OCI-LY3 (cell line): ENCODE measurements around the gene POU2AF3.

Experiments
- H2AFZ ChIP-seq: fragments of 200-600, 300-600 bp; shearing (Covaris generic); 2 replicates; pipeline ENCODE4 v1.6.0; 2014; ENCODE audit warnings: antibody characterized with exemption, low read depth, low read length
- H3K27ac ChIP-seq: fragments of 200-600, 300-600 bp; sonication (generic); 2 replicates; pipeline ENCODE4 v1.5.1; 2014; ENCODE audit warnings: mild to moderate bottlenecking, low read length, moderate library complexity, mixed read lengths
- H3K27me3 ChIP-seq: fragments of 200-600, 300-600 bp; sonication (generic); 2 replicates; pipeline ENCODE4 v1.6.1; 2014; ENCODE audit warnings: low read depth, low read length, mixed read lengths
- H3K36me3 ChIP-seq: fragments of 200-600, 300-600 bp; sonication (generic); replicated peaks from 2 replicates; pipeline ENCODE3; 2014; ENCODE audit warnings: low read depth, low read length, mixed read lengths
- H3K4me1 ChIP-seq: fragments of 300-600, 200-600 bp; sonication (generic); 2 replicates; pipeline ENCODE4 v1.6.1; 2014; ENCODE audit warnings: low read length, mixed read lengths
- H3K4me2 ChIP-seq: fragments of 200-600, 300-600 bp; sonication (generic); 2 replicates; pipeline ENCODE4 v1.6.1; 2014; ENCODE audit warnings: low read length, mixed read lengths
- H3K4me3 ChIP-seq: fragments of 300-600, 200-600 bp; sonication (generic); 2 replicates; pipeline ENCODE4 v1.5.1; 2014; ENCODE audit warnings: antibody characterized with exemption, mild to moderate bottlenecking, low read length, moderate library complexity
- H3K79me2 ChIP-seq: fragments of 300-600, 200-600 bp; shearing (Covaris generic); 2 replicates; pipeline ENCODE4 v1.6.1; 2014; ENCODE audit warnings: mild to moderate bottlenecking, low read length, mixed read lengths
- H3K9ac ChIP-seq: fragments of 300-600, 200-600 bp; shearing (Covaris generic); 2 replicates; pipeline ENCODE4 v1.6.0; 2014; ENCODE audit warnings: mild to moderate bottlenecking, low read length, moderate library complexity
- H3K9me3 ChIP-seq: fragments of 200-600, 300-600 bp; shearing (Covaris generic); 2 replicates; pipeline ENCODE4 v1.6.1; 2014; ENCODE audit warnings: low read length, mixed read lengths; ENCODE audit not compliant: insufficient read depth
- H4K20me1 ChIP-seq: fragments of 200-600, 300-600 bp; sonication (generic); 2 replicates; pipeline ENCODE4 v1.6.1; 2016; ENCODE audit warnings: low read length, mixed read lengths; ENCODE audit not compliant: insufficient read depth
- EZH2phosphoT487 ChIP-seq: fragments of 200-600 bp; shearing (Covaris generic); IDR thresholded peaks from 2 replicates; pipeline ENCODE4 v1.6.1; 2018; ENCODE audit warnings: antibody characterized with exemption, mixed run types, low read depth
- TF ChIP-seq, protein P1 (sequence below): fragments of 200-600, 300-600 bp; sonication (generic); IDR thresholded peaks from 2 replicates; pipeline ENCODE4 v1.5.1; 2014; ENCODE audit warnings: antibody characterized with exemption, low read length, low read depth

POU2AF3 gene

DNA sequence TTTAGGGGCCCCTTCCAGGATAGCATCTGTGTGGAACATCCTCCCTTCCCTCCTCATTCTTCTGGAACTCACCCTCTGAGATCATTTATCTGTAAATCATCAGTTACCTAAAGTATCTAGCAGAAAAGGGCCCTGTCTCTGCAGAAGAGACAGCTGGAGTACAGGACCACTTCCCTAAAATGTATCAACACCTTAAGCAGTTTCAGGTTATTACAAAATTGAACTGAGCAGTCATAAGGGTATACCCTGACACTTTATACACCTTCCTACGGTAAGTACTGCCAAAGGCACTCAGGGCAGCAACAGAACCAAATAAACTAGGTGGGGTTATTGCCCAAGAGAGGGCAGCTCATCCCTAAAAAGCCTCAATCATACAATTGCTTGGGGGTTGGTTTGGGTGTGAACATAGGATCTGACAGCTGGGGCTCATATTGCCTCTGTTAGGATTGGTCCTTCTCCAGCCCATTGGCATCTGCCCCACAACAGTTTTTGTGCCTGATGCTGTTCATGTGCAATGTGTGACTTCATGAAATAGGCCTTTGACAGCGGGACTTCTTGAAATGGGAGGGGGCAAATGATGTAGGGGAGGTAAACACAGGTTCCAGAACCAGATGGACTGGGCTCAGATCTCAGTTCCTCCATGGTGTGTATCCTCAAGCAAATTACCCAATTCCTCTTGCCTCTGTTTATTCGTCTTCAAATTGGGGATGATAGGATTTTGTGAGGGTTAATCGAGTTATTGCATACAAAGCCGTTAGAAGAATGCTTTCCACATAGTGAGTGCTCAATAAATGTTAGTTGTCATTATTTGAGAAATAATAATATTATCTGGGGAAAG lies 2.9 kb downstream of the POU2AF3 start:
- Histone ChIP-seq H3K36me3 (no peaks in the 10 kb centered on the region), H3K79me2 (no peaks in the 10 kb centered on the region), H2AFZ (no peak overlapping the region), H3K4me2 (peak overlapping the region; percentile 41), H3K4me1 (peaks cover 38% of the 10 kb centered on the region), H3K27ac (peak overlapping the region; percentile 15; the same call in 1 of the 2 replicates), H4K20me1 (no peaks in the 10 kb centered on the region), H3K27me3 (no peaks in the 10 kb centered on the region), H3K9ac (no peak overlapping the region), H3K9me3 (no peaks in the 10 kb centered on the region), H3K4me3 (no peak overlapping the region)
- TF ChIP-seq EZH2phosphoT487: no peak
- TF ChIP-seq, protein P1, sequence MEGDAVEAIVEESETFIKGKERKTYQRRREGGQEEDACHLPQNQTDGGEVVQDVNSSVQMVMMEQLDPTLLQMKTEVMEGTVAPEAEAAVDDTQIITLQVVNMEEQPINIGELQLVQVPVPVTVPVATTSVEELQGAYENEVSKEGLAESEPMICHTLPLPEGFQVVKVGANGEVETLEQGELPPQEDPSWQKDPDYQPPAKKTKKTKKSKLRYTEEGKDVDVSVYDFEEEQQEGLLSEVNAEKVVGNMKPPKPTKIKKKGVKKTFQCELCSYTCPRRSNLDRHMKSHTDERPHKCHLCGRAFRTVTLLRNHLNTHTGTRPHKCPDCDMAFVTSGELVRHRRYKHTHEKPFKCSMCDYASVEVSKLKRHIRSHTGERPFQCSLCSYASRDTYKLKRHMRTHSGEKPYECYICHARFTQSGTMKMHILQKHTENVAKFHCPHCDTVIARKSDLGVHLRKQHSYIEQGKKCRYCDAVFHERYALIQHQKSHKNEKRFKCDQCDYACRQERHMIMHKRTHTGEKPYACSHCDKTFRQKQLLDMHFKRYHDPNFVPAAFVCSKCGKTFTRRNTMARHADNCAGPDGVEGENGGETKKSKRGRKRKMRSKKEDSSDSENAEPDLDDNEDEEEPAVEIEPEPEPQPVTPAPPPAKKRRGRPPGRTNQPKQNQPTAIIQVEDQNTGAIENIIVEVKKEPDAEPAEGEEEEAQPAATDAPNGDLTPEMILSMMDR: no peak

DNA sequence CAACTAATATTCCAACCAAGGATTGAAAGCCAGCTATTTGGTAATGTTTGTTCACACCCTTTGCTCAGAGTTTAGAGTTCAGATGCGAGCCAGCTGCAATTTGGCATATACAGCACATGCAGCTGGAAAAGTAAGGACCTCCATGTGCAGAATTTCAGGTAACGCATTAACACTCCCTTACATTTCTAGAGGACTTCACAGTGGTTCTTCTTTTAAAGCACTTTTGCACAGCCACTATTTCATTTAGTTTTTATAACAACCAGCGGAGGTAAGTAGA lies 3.4 kb downstream of the POU2AF3 start:
- H3K9ac ChIP-seq: no peak overlapping the region
- no peaks in the 10 kb centered on the region for H3K9me3 ChIP-seq
- no peaks in the 10 kb centered on the region for H3K27me3 ChIP-seq
- H3K4me2 ChIP-seq: no peak overlapping the region
- H3K27ac ChIP-seq: no peak overlapping the region
- H3K4me1 ChIP-seq: peaks cover 37% of the 10 kb centered on the region
- no peaks in the 10 kb centered on the region for H3K36me3 ChIP-seq
- H4K20me1 ChIP-seq: no peaks in the 10 kb centered on the region
- TF ChIP-seq, protein P1: no peak
- no peak for TF ChIP-seq EZH2phosphoT487
- no peak overlapping the region for H2AFZ ChIP-seq
- H3K4me3 ChIP-seq: no peak overlapping the region
- H3K79me2 ChIP-seq: no peaks in the 10 kb centered on the region

DNA sequence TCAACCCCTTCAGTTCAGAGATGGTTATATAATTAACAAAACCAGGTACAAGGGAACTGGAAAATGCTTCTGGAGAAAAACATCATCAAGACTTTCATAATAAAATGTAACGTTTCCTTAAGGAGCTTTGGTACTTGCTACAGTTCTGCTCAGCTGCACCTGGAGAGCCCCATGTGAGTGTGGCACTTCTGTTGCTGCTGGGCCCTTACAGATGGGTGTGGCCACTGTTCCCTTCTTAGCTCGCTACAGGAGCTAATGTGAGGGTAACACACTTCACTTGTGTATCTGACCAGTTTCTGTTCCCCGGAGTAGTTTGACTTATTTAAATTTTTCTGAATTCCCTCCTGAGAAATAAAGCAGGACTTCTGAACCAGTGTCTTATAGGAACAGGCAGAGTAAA lies 4.0 kb downstream of the POU2AF3 start:
- Histone ChIP-seq H4K20me1 (no peaks in the 10 kb centered on the region), H3K4me2 (no peak overlapping the region), H3K4me3 (no peak overlapping the region), H3K36me3 (no peaks in the 10 kb centered on the region), H3K9ac (no peak overlapping the region), H3K9me3 (no peaks in the 10 kb centered on the region), H2AFZ (no peak overlapping the region), H3K4me1 (peaks cover 37% of the 10 kb centered on the region), H3K27me3 (0 out of 2 replicates have a peak, but pooled peaks cover 2% of the 10 kb centered on the region), H3K79me2 (no peaks in the 10 kb centered on the region), H3K27ac (no peak overlapping the region)
- TF ChIP-seq EZH2phosphoT487: no peak
- TF ChIP-seq, protein P1: no peak

DNA sequence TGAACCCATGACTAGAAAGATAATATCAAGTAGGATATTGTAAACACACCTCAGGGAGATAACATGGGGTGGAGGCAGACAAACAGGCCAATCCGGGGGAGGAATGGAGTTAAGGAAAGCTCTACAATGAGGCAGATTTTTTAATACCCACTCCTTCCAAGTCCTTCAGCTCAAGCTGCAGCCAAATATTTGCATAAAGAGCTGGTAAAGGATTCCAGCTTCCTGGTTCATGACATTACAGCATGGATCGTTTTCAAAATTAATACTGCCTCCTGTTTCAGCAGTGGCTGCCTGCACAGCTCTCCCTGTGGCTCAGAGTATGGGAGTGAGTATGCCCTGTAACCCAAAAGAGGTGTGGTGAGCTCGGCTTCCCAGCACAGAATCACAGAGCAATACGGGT lies 5.1 kb downstream of the POU2AF3 start:
- 0 out of 2 replicates have a peak overlapping the region, but pooled peaks have one; percentile 18 for H3K4me3 ChIP-seq
- H3K4me2 ChIP-seq: peak overlapping the region; percentile 42
- 0 out of 2 replicates have a peak, but pooled peaks cover 5% of the 10 kb centered on the region for H3K27me3 ChIP-seq
- no peaks in the 10 kb centered on the region for H4K20me1 ChIP-seq
- no peaks in the 10 kb centered on the region for H3K9me3 ChIP-seq
- 0 out of 2 replicates have a peak overlapping the region, but pooled peaks have one; percentile 47 for H2AFZ ChIP-seq
- H3K36me3 ChIP-seq: no peaks in the 10 kb centered on the region
- H3K79me2 ChIP-seq: no peaks in the 10 kb centered on the region
- H3K9ac ChIP-seq: 0 out of 2 replicates have a peak overlapping the region, but pooled peaks have one; percentile 9
- no peak overlapping the region for H3K27ac ChIP-seq
- TF ChIP-seq, protein P1: no peak
- no peak for TF ChIP-seq EZH2phosphoT487
- H3K4me1 ChIP-seq: peaks cover 37% of the 10 kb centered on the region
